ENCODE measurements around the gene CDS2. TPM values are rescaled to one million over a fixed set of nuclear protein-coding genes. Genes with fewer than 3 reads are reported as not detected.

CDS2 gene
- total RNA-seq, 2 experiments from 2014 or later: 16.6 to 42.8 TPM

DNA sequence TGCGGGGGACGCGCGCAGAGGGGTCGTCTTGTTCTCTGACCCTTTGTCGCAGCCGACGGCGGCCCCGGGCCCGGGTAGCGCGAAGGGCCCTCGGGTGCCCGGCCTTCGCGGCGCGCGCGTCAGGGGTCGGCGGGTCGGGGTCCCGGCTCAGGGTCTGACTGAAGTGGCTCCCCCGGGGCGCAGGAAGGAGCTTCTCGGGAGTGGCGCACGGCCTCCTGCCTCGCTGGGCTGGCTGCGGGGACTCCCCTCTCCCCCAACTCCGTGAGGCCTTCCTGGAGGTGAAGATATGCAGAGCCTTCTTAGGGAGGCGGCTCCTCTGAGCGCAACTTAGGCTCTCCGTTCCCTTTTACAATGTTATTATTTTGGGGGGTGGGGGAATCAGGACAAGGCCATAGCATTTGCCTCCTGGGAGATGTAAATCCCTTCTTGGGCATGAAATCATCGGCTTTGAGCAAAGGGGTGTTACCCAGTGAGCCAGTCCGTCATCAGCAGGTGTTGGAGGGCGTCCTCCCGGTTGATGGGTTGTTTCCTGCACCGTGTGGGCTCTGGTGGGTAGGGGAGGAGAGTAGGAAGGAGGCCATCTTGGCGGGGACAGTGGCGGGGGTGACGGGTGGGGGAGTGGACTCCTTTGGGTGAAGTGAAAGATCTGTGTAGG lies 523 bp downstream of the CDS2 start:
- BruUV-seq (replicated peaks): no TSS peak
- intact Hi-C loops (cut with micrococcal nuclease; ENCODE audit: unreplicated experiment): loop anchor here (5.0 kb wide), 1 partner anchor 320 kb away; no protein-coding TSS in a partner anchor
- TF ChIP-seq, protein P1, sequence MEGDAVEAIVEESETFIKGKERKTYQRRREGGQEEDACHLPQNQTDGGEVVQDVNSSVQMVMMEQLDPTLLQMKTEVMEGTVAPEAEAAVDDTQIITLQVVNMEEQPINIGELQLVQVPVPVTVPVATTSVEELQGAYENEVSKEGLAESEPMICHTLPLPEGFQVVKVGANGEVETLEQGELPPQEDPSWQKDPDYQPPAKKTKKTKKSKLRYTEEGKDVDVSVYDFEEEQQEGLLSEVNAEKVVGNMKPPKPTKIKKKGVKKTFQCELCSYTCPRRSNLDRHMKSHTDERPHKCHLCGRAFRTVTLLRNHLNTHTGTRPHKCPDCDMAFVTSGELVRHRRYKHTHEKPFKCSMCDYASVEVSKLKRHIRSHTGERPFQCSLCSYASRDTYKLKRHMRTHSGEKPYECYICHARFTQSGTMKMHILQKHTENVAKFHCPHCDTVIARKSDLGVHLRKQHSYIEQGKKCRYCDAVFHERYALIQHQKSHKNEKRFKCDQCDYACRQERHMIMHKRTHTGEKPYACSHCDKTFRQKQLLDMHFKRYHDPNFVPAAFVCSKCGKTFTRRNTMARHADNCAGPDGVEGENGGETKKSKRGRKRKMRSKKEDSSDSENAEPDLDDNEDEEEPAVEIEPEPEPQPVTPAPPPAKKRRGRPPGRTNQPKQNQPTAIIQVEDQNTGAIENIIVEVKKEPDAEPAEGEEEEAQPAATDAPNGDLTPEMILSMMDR (conservative IDR thresholded peaks at IDR 0.05; ENCODE audit: low read length): no peak
- TF ChIP-seq EZH2phosphoT487 (IDR thresholded peaks at IDR 0.05; ENCODE audit: borderline replicate concordance, low read depth, low read length): no peak
- H3K9me3 ChIP-seq (ENCODE audit: low read length): no peaks in the 10 kb centered on the region
- POLR2A ChIA-PET: interaction anchor here (0.6 to 2.5 kb wide), 15 partner anchors 10 to 823 kb away, joined by 3 to 40 read pairs (median 4); partner anchors contain the start of genes MCM8 and TRMT6
- DNase-seq (ENCODE audit: low spot score): peak; percentile 89
- peaks cover 33% of the 10 kb centered on the region for H3K4me1 ChIP-seq (ENCODE audit: insufficient read depth, low read length, poor library complexity, severe bottlenecking)
- no peaks in the 10 kb centered on the region for H3K9me2 ChIP-seq (ENCODE audit: insufficient read depth, low read length)
- peaks cover 44% of the 10 kb centered on the region for H3K79me2 ChIP-seq (ENCODE audit: insufficient read depth, low read depth, low read length)
- peaks cover 13% of the 10 kb centered on the region; the same call in 1 of the 2 replicates for H3K36me3 ChIP-seq (ENCODE audit: insufficient read depth, low read length)
- H3K4me3 ChIP-seq (ENCODE audit: low read depth, low read length, poor library complexity, severe bottlenecking): peak overlapping the region; percentile 81
- H2AFZ ChIP-seq (ENCODE audit: low read length): peak overlapping the region; percentile 67
- no peaks in the 10 kb centered on the region for H4K20me1 ChIP-seq (ENCODE audit: insufficient read depth, low read length)
- peak overlapping the region; percentile 80 for H3K27ac ChIP-seq (ENCODE audit: low read depth, low read length, poor library complexity, severe bottlenecking)
- CTCF ChIA-PET (ENCODE audit: unreplicated experiment): interaction anchor here (0.6 to 3.8 kb wide), 15 partner anchors 12 to 904 kb away, joined by 3 to 66 read pairs (median 4); no protein-coding TSS in a partner anchor
- H3K4me2 ChIP-seq (ENCODE audit: low read length): peak overlapping the region; percentile 96

DNA sequence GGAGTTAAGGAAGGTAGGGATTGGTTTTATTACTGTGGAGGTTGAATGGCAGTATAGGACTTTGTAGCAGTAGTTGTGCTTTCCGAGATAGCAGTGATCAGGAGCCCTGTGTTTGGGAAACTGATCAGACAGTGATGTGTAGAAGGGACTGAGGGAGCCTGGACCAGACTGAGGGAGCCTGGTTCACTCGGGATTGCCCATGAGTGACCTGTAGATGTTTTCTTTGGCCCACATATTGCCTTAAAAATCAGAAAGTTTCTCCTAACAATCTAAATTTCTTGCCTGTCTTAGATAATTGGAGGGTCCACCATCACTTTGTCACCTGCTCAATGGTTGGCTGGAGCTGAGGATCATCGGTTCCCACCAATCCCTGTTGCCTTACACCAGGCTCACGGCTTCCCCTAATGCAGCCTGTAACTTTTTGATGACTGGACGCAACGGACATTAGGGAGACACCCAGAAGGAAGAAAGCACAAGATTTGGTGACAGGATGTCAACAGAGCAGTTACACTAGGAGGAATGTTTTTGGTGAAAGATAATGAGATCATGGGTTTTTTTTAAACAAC lies 1.1 kb downstream of the CDS2 start:
- Histone ChIP-seq H3K27ac (ENCODE audit: low read depth, low read length, poor library complexity, severe bottlenecking) (peak overlapping the region; percentile 80), H3K9me2 (ENCODE audit: insufficient read depth, low read length) (no peaks in the 10 kb centered on the region), H3K4me2 (ENCODE audit: low read length) (peak overlapping the region; percentile 96), H3K4me3 (ENCODE audit: low read depth, low read length, poor library complexity, severe bottlenecking) (peak overlapping the region; percentile 81), H2AFZ (ENCODE audit: low read length) (peak overlapping the region; percentile 67; the same call in 1 of the 2 replicates), H3K4me1 (ENCODE audit: insufficient read depth, low read length, poor library complexity, severe bottlenecking) (peaks cover 30% of the 10 kb centered on the region), H3K36me3 (ENCODE audit: insufficient read depth, low read length) (peaks cover 14% of the 10 kb centered on the region; the same call in 1 of the 2 replicates), H3K79me2 (ENCODE audit: insufficient read depth, low read depth, low read length) (peaks cover 50% of the 10 kb centered on the region), H4K20me1 (ENCODE audit: insufficient read depth, low read length) (no peaks in the 10 kb centered on the region; the same call in 1 of the 2 replicates), H3K9me3 (ENCODE audit: low read length) (no peaks in the 10 kb centered on the region)
- ChIA-PET POLR2A (interaction anchor here (0.6 to 2.5 kb wide), 7 partner anchors 8 to 823 kb away, joined by 3 to 40 read pairs (median 4); partner anchors contain the start of genes MCM8, PCNA and TRMT6), CTCF (ENCODE audit: unreplicated experiment) (interaction anchor here (0.8 to 3.8 kb wide), 2 partner anchors 58 to 65 kb away, joined by 4 to 66 read pairs; no protein-coding TSS in a partner anchor)
- TF ChIP-seq, protein P1 (conservative IDR thresholded peaks at IDR 0.05; ENCODE audit: low read length): no peak
- no peak for TF ChIP-seq EZH2phosphoT487 (IDR thresholded peaks at IDR 0.05; ENCODE audit: borderline replicate concordance, low read depth, low read length)
- intact Hi-C loops (cut with micrococcal nuclease; ENCODE audit: unreplicated experiment): loop anchor here (5.0 kb wide), 1 partner anchor 319 kb away; no protein-coding TSS in a partner anchor
- BruUV-seq (replicated peaks): TSS peak; percentile 63
- DNase-seq (ENCODE audit: low spot score): no peak

Data from OCI-LY7 (cell line).